ENCODE measurements around the gene ACOT4. TPM values are rescaled to one million over a fixed set of nuclear protein-coding genes. Genes with fewer than 3 reads are reported as not detected.
"Not testable (repeated sequence)": the region's sequence is repeated elsewhere in the genome, so short reads cannot be mapped to it uniquely, and the experiment has no call there.

ACOT4 gene
- polyA plus RNA-seq (1.1 TPM in 1 of 2 replicates, not detected in the other), polyA minus RNA-seq (not detected in 2 replicates)

GRCh38 chr14:73591690-73592449 lies at the start of gene ACOT4:
ACOT4 (plus strand) TSS chr14:73591873; CDS start chr14:73591960, 87 bp downstream.
- no peak within 1 kb of the TSS for H3K27ac ChIP-seq (ENCODE audit: low read length)

GRCh38 chr14:73542961-73543360 lies 48.7 kb upstream of the ACOT4 start:
- not testable (repeated sequence) for H3K27ac ChIP-seq (ENCODE audit: low read length); H3K36me3 ChIP-seq (ENCODE audit: insufficient read depth, low read length); H2AFZ ChIP-seq (ENCODE audit: low read depth, low read length); H3K27me3 ChIP-seq (ENCODE audit: insufficient read depth, low read depth, low read length); H3F3A ChIP-seq (ENCODE audit: insufficient read depth, low read length, poor library complexity, severe bottlenecking); H3K79me2 ChIP-seq (replicated peaks; ENCODE audit: insufficient read depth, low read length); H3K9me2 ChIP-seq (ENCODE audit: insufficient read depth, low read length); H3K9me3 ChIP-seq (ENCODE audit: low read length); H3K4me3 ChIP-seq (ENCODE audit: low read length); H3K4me2 ChIP-seq (ENCODE audit: low read length); H3K9ac ChIP-seq (ENCODE audit: low read length); H4K20me1 ChIP-seq (ENCODE audit: insufficient read depth)

More at GRCh38 chr14:73591690-73592449, at the start of gene ACOT4:
- H3K9ac ChIP-seq (ENCODE audit: low read length) = no peak within 1 kb of the TSS
- H3K9me2 ChIP-seq (ENCODE audit: insufficient read depth, low read length) = no peaks in the 10 kb centered on the region
- peaks cover 20% of the 10 kb centered on the region for H3K27me3 ChIP-seq (ENCODE audit: insufficient read depth, low read depth, low read length)
- H4K20me1 ChIP-seq (ENCODE audit: insufficient read depth) = no peaks in the 10 kb centered on the region
- no peak within 1 kb of the TSS for H2AFZ ChIP-seq (ENCODE audit: low read depth, low read length)
- no peak within 1 kb of the TSS for H3K4me2 ChIP-seq (ENCODE audit: low read length)
- no peak for TF ChIP-seq POLR2AphosphoS5 (IDR thresholded peaks at IDR 0.05)
- TF ChIP-seq MXI1 (conservative IDR thresholded peaks at IDR 0.05; ENCODE audit: poor library complexity, severe bottlenecking) = no peak
- TF ChIP-seq TAF1 (IDR thresholded peaks at IDR 0.05; ENCODE audit: low read depth) = no peak
- TF ChIP-seq, protein P1, sequence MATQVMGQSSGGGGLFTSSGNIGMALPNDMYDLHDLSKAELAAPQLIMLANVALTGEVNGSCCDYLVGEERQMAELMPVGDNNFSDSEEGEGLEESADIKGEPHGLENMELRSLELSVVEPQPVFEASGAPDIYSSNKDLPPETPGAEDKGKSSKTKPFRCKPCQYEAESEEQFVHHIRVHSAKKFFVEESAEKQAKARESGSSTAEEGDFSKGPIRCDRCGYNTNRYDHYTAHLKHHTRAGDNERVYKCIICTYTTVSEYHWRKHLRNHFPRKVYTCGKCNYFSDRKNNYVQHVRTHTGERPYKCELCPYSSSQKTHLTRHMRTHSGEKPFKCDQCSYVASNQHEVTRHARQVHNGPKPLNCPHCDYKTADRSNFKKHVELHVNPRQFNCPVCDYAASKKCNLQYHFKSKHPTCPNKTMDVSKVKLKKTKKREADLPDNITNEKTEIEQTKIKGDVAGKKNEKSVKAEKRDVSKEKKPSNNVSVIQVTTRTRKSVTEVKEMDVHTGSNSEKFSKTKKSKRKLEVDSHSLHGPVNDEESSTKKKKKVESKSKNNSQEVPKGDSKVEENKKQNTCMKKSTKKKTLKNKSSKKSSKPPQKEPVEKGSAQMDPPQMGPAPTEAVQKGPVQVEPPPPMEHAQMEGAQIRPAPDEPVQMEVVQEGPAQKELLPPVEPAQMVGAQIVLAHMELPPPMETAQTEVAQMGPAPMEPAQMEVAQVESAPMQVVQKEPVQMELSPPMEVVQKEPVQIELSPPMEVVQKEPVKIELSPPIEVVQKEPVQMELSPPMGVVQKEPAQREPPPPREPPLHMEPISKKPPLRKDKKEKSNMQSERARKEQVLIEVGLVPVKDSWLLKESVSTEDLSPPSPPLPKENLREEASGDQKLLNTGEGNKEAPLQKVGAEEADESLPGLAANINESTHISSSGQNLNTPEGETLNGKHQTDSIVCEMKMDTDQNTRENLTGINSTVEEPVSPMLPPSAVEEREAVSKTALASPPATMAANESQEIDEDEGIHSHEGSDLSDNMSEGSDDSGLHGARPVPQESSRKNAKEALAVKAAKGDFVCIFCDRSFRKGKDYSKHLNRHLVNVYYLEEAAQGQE (IDR thresholded peaks at IDR 0.05; ENCODE audit: borderline replicate concordance) = no peak
- no peak for TF ChIP-seq EZH2 (IDR thresholded peaks at IDR 0.05; ENCODE audit: borderline replicate concordance, insufficient read depth, low read length, poor library complexity, severe bottlenecking)
- no peak for TF ChIP-seq RAD21 (conservative IDR thresholded peaks at IDR 0.05)
- TF ChIP-seq, protein P2, sequence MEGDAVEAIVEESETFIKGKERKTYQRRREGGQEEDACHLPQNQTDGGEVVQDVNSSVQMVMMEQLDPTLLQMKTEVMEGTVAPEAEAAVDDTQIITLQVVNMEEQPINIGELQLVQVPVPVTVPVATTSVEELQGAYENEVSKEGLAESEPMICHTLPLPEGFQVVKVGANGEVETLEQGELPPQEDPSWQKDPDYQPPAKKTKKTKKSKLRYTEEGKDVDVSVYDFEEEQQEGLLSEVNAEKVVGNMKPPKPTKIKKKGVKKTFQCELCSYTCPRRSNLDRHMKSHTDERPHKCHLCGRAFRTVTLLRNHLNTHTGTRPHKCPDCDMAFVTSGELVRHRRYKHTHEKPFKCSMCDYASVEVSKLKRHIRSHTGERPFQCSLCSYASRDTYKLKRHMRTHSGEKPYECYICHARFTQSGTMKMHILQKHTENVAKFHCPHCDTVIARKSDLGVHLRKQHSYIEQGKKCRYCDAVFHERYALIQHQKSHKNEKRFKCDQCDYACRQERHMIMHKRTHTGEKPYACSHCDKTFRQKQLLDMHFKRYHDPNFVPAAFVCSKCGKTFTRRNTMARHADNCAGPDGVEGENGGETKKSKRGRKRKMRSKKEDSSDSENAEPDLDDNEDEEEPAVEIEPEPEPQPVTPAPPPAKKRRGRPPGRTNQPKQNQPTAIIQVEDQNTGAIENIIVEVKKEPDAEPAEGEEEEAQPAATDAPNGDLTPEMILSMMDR (IDR thresholded peaks at IDR 0.05; ENCODE audit: poor library complexity, severe bottlenecking) = no peak
- no peak for TF ChIP-seq SMC3 (conservative IDR thresholded peaks at IDR 0.05; ENCODE audit: poor library complexity)
- TF ChIP-seq EP300 (conservative IDR thresholded peaks at IDR 0.05; ENCODE audit: poor library complexity, severe bottlenecking) = no peak
- no peaks in the 10 kb centered on the region for H3K9me3 ChIP-seq (ENCODE audit: low read length)
- H3F3A ChIP-seq (ENCODE audit: insufficient read depth, low read length, poor library complexity, severe bottlenecking) = no peaks in the 10 kb centered on the region
- H3K36me3 ChIP-seq (ENCODE audit: insufficient read depth, low read length) = no peaks in the 10 kb centered on the region
- no peaks in the 10 kb centered on the region for H3K79me2 ChIP-seq (replicated peaks; ENCODE audit: insufficient read depth, low read length)
- peak within 1 kb of the TSS; percentile 63 for H3K4me3 ChIP-seq (ENCODE audit: low read length)

GRCh38 chr14:73545353-73545752 lies 46.3 kb upstream of the ACOT4 start:
- not testable (repeated sequence) for H3K27ac ChIP-seq (ENCODE audit: low read length); H3K4me2 ChIP-seq (ENCODE audit: low read length); H3K27me3 ChIP-seq (ENCODE audit: insufficient read depth, low read depth, low read length); H3K36me3 ChIP-seq (ENCODE audit: insufficient read depth, low read length); H2AFZ ChIP-seq (ENCODE audit: low read depth, low read length); H3K79me2 ChIP-seq (replicated peaks; ENCODE audit: insufficient read depth, low read length); H3F3A ChIP-seq (ENCODE audit: insufficient read depth, low read length, poor library complexity, severe bottlenecking); H3K9me3 ChIP-seq (ENCODE audit: low read length); H3K9me2 ChIP-seq (ENCODE audit: insufficient read depth, low read length); H3K9ac ChIP-seq (ENCODE audit: low read length); H4K20me1 ChIP-seq (ENCODE audit: insufficient read depth); H3K4me3 ChIP-seq (ENCODE audit: low read length)

GRCh38 chr14:73549097-73549496 lies 42.6 kb upstream of the ACOT4 start:
- H3K79me2 ChIP-seq (replicated peaks; ENCODE audit: insufficient read depth, low read length); H3K27ac ChIP-seq (ENCODE audit: low read length); H3K9ac ChIP-seq (ENCODE audit: low read length); H3K9me3 ChIP-seq (ENCODE audit: low read length); H3K27me3 ChIP-seq (ENCODE audit: insufficient read depth, low read depth, low read length); H4K20me1 ChIP-seq (ENCODE audit: insufficient read depth); H3K4me2 ChIP-seq (ENCODE audit: low read length); H3K4me3 ChIP-seq (ENCODE audit: low read length); H3K36me3 ChIP-seq (ENCODE audit: insufficient read depth, low read length); H2AFZ ChIP-seq (ENCODE audit: low read depth, low read length); H3F3A ChIP-seq (ENCODE audit: insufficient read depth, low read length, poor library complexity, severe bottlenecking); H3K9me2 ChIP-seq (ENCODE audit: insufficient read depth, low read length): not testable (repeated sequence)

- not testable (repeated sequence) for H3K27me3 ChIP-seq (ENCODE audit: insufficient read depth, low read depth, low read length); H3K9ac ChIP-seq (ENCODE audit: low read length); H4K20me1 ChIP-seq (ENCODE audit: insufficient read depth); H3K9me3 ChIP-seq (ENCODE audit: low read length); H2AFZ ChIP-seq (ENCODE audit: low read depth, low read length); H3K4me2 ChIP-seq (ENCODE audit: low read length); H3K27ac ChIP-seq (ENCODE audit: low read length); H3K4me3 ChIP-seq (ENCODE audit: low read length); H3K36me3 ChIP-seq (ENCODE audit: insufficient read depth, low read length); H3K79me2 ChIP-seq (replicated peaks; ENCODE audit: insufficient read depth, low read length); H3F3A ChIP-seq (ENCODE audit: insufficient read depth, low read length, poor library complexity, severe bottlenecking); H3K9me2 ChIP-seq (ENCODE audit: insufficient read depth, low read length)
These were observed 41.7 kb upstream of the ACOT4 start for GRCh38 chr14:73549889-73550524.
